Stimulated activated CD8-positive, alpha-beta memory T cell treated with anti-CD3 and anti-CD28 coated beads, Interleukin-12 subunit alpha, Interleukin-12 subunit beta, amount 100 ng/mL, for 4 hours (primary cell): ENCODE data around the gene TOMM6.

ENCODE experiments used
- DNase-seq: peaks from one replicate; pipeline ENCODE4 v3.0.0-alpha.2; 2020; ENCODE audit warnings: low read depth

Gene TOMM6

GRCh38 chr6:41823178-41823577 is 35.7 kb downstream of the TOMM6 start:
- no peak for DNase-seq

GRCh38 chr6:41824571-41825569 is 37.4 kb downstream of the TOMM6 start:
- no peak for DNase-seq

- no peak for DNase-seq
Measured at GRCh38 chr6:41826343-41827022, 39.0 kb downstream of the TOMM6 start.

GRCh38 chr6:41832263-41832662 is 44.8 kb downstream of the TOMM6 start:
- no peak for DNase-seq

- DNase-seq = no peak
Measured at GRCh38 chr6:41836022-41836659, 48.6 kb downstream of the TOMM6 start.

GRCh38 chr6:41836660-41837052 is 49.2 kb downstream of the TOMM6 start:
- DNase-seq = no peak
